ENCODE results near the gene FBXW11.

DNA sequence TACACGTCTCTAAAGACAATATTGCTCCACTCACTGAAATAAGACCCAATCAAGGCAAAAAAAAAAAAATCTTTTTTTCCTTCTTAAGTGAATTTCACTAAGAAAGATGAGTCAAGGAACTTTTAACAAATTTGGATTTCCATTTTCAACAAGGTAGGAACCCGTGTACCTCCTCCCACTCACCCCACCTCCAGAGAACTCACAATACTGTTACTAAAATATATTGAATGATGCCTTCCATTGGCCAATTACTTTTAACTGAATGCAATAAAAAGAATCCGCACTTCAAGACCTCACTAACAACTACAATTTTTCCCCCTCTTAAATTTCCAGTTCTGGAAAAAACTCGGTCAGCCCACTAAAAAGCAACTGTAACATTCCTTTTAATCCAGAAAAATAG is 50.7 kb downstream of the FBXW11 start:
- no peak for TF ChIP-seq EZH2 (IDR thresholded peaks at IDR 0.05; ENCODE audit: borderline replicate concordance, insufficient read depth, low read depth, low read length, poor library complexity, severe bottlenecking)
- no peak for TF ChIP-seq CTCF (IDR thresholded peaks at IDR 0.05)
